IPS-20b (cell line): ENCODE measurements around the gene SETD5.

Source experiments
- H3K27ac ChIP-seq: one replicate; pipeline ENCODE4 v1.5.1; 2013; ENCODE audit warnings: low read length
- H3K27me3 ChIP-seq: 2 replicates; pipeline ENCODE4 v1.6.1; 2013; ENCODE audit warnings: mild to moderate bottlenecking, low read length, inconsistent platforms; ENCODE audit not compliant: insufficient read depth
- H3K36me3 ChIP-seq: 2 replicates; pipeline ENCODE4 v1.6.1; 2013; ENCODE audit warnings: low read depth, mild to moderate bottlenecking, inconsistent platforms, low read length, moderate library complexity; ENCODE audit not compliant: insufficient read depth
- H3K4me1 ChIP-seq: 2 replicates; pipeline ENCODE4 v1.6.1; 2013; ENCODE audit warnings: mild to moderate bottlenecking, control low read depth, inconsistent platforms, low read length, moderate library complexity; ENCODE audit not compliant: insufficient read depth
- H3K4me3 ChIP-seq: 2 replicates; pipeline ENCODE4 v1.5.1; 2013; ENCODE audit warnings: mild to moderate bottlenecking, low read length, inconsistent platforms
- H3K9ac ChIP-seq: 2 replicates; pipeline ENCODE4 v1.6.1; 2013; ENCODE audit warnings: low read depth, mild to moderate bottlenecking, inconsistent platforms, low read length, moderate library complexity
- H3K9me3 ChIP-seq: 2 replicates; pipeline ENCODE4 v1.6.1; 2013; ENCODE audit warnings: mild to moderate bottlenecking, low read depth, low read length, inconsistent platforms; ENCODE audit not compliant: insufficient read depth

The SETD5 gene

GRCh38 chr3:9379327-9379726 lies 18.1 kb upstream of the SETD5 start:
- no peak overlapping the region for H3K9ac ChIP-seq
- H3K36me3 ChIP-seq = peaks cover 90% of the 10 kb centered on the region
- no peaks in the 10 kb centered on the region for H3K27me3 ChIP-seq
- no peaks in the 10 kb centered on the region for H3K9me3 ChIP-seq
- H3K4me3 ChIP-seq = no peak overlapping the region
- H3K27ac ChIP-seq = no peak overlapping the region
- no peaks in the 10 kb centered on the region for H3K4me1 ChIP-seq

- peaks cover 90% of the 10 kb centered on the region for H3K36me3 ChIP-seq
- H3K9me3 ChIP-seq = no peaks in the 10 kb centered on the region
- H3K27me3 ChIP-seq = no peaks in the 10 kb centered on the region
- no peak overlapping the region for H3K9ac ChIP-seq
- no peak overlapping the region for H3K4me3 ChIP-seq
- H3K4me1 ChIP-seq = no peaks in the 10 kb centered on the region
- H3K27ac ChIP-seq = no peak overlapping the region
Observed at GRCh38 chr3:9380014-9380413, 17.4 kb upstream of the SETD5 start.

- peaks cover 90% of the 10 kb centered on the region for H3K36me3 ChIP-seq
- no peak overlapping the region for H3K9ac ChIP-seq
- no peak overlapping the region for H3K27ac ChIP-seq
- no peaks in the 10 kb centered on the region for H3K4me1 ChIP-seq
- no peaks in the 10 kb centered on the region for H3K27me3 ChIP-seq
- H3K4me3 ChIP-seq = no peak overlapping the region
- H3K9me3 ChIP-seq = no peaks in the 10 kb centered on the region
Observed at GRCh38 chr3:9384141-9384828, 13.1 kb upstream of the SETD5 start.

GRCh38 chr3:9385187-9386077 lies 12.0 kb upstream of the SETD5 start:
- Histone ChIP-seq H3K27me3 (no peaks in the 10 kb centered on the region), H3K9me3 (no peaks in the 10 kb centered on the region), H3K4me1 (no peaks in the 10 kb centered on the region), H3K4me3 (no peak overlapping the region), H3K27ac (no peak overlapping the region), H3K9ac (no peak overlapping the region), H3K36me3 (peaks cover 90% of the 10 kb centered on the region)

- no peak overlapping the region for H3K4me3 ChIP-seq
- no peak overlapping the region for H3K27ac ChIP-seq
Observed at GRCh38 chr3:9386078-9386459, 11.3 kb upstream of the SETD5 start.

GRCh38 chr3:9386501-9387321 lies 10.7 kb upstream of the SETD5 start:
- Histone ChIP-seq H3K27ac (no peak overlapping the region), H3K36me3 (peaks cover 92% of the 10 kb centered on the region), H3K27me3 (no peaks in the 10 kb centered on the region)

More at GRCh38 chr3:9386078-9386459, 11.3 kb upstream of the SETD5 start:
- no peak overlapping the region for H3K9ac ChIP-seq
- no peaks in the 10 kb centered on the region for H3K27me3 ChIP-seq
- peaks cover 90% of the 10 kb centered on the region for H3K36me3 ChIP-seq
- H3K4me1 ChIP-seq = no peaks in the 10 kb centered on the region
- H3K9me3 ChIP-seq = no peaks in the 10 kb centered on the region

GRCh38 chr3:9387322-9387655 lies 10.1 kb upstream of the SETD5 start:
- H3K9ac ChIP-seq = no peak overlapping the region
- H3K36me3 ChIP-seq = peaks cover 98% of the 10 kb centered on the region
- H3K4me1 ChIP-seq = no peaks in the 10 kb centered on the region
- no peaks in the 10 kb centered on the region for H3K9me3 ChIP-seq
- no peak overlapping the region for H3K4me3 ChIP-seq
- no peaks in the 10 kb centered on the region for H3K27me3 ChIP-seq
- no peak overlapping the region for H3K27ac ChIP-seq

More at GRCh38 chr3:9386501-9387321, 10.7 kb upstream of the SETD5 start:
- Histone ChIP-seq H3K9me3 (no peaks in the 10 kb centered on the region), H3K4me3 (no peak overlapping the region), H3K4me1 (no peaks in the 10 kb centered on the region), H3K9ac (no peak overlapping the region)

- H3K36me3 ChIP-seq = peaks cover 99% of the 10 kb centered on the region
- no peaks in the 10 kb centered on the region for H3K27me3 ChIP-seq
- no peak overlapping the region for H3K9ac ChIP-seq
- H3K4me3 ChIP-seq = no peak overlapping the region
- H3K4me1 ChIP-seq = no peaks in the 10 kb centered on the region
- H3K9me3 ChIP-seq = no peaks in the 10 kb centered on the region
- no peak overlapping the region for H3K27ac ChIP-seq
Observed at GRCh38 chr3:9388142-9388541, 9.3 kb upstream of the SETD5 start.

GRCh38 chr3:9388562-9389272 lies 8.7 kb upstream of the SETD5 start:
- no peak overlapping the region for H3K4me3 ChIP-seq
- H3K36me3 ChIP-seq = peaks cover 99% of the 10 kb centered on the region
- no peak overlapping the region for H3K27ac ChIP-seq
- H3K9ac ChIP-seq = no peak overlapping the region
- no peaks in the 10 kb centered on the region for H3K27me3 ChIP-seq
- no peaks in the 10 kb centered on the region for H3K9me3 ChIP-seq
- H3K4me1 ChIP-seq = no peaks in the 10 kb centered on the region

- Histone ChIP-seq H3K36me3 (peaks cover 99% of the 10 kb centered on the region), H3K27me3 (no peaks in the 10 kb centered on the region), H3K9ac (no peak overlapping the region), H3K4me1 (peaks cover 8% of the 10 kb centered on the region; the same call in 1 of the 2 replicates), H3K9me3 (no peaks in the 10 kb centered on the region), H3K27ac (no peak overlapping the region), H3K4me3 (no peak overlapping the region)
Observed at GRCh38 chr3:9390265-9390888, 7.0 kb upstream of the SETD5 start.

- Histone ChIP-seq H3K27me3 (no peaks in the 10 kb centered on the region), H3K4me3 (no peak overlapping the region), H3K9me3 (no peaks in the 10 kb centered on the region), H3K9ac (no peak overlapping the region), H3K36me3 (peaks cover 85% of the 10 kb centered on the region), H3K4me1 (peaks cover 11% of the 10 kb centered on the region; the same call in 1 of the 2 replicates), H3K27ac (no peak overlapping the region)
Observed at GRCh38 chr3:9392041-9392440, 5.4 kb upstream of the SETD5 start.
